HepG2 (cell line): ENCODE data around the gene CDHR3. TPM values are rescaled to one million over a fixed set of nuclear protein-coding genes. Genes with fewer than 3 reads are reported as not detected.

Source experiments
- ATAC-seq: fragments of 200-7000 bp; cut with Tn5 transposase; 3 replicates; pipeline ENCODE4 v1.9.1; 2020; ENCODE audit warnings: mild to moderate bottlenecking, moderate library complexity
- BruUV-seq: library from RNA; stranded (reverse); fragments of 400-500 nt; replicated peaks from 2 replicates; lab custom pipeline; 2021; lab: Mats Ljungman, UMichigan
- CTCF ChIA-PET: fragments of 300-600 bp; formaldehyde crosslinking; extraction: SDS; loops from one replicate; lab custom pipeline; 2021; ENCODE audit warnings: low total read pairs, inconsistent platforms, low intra/inter-chr PET ratio; lab: Yijun Ruan, JAX
- POLR2A ChIA-PET: fragments of 350-600 bp; sonication (Branson Sonifier 250); formaldehyde crosslinking; loops from one replicate; lab custom pipeline; 2020; ENCODE audit warnings: antibody characterized with exemption, inconsistent platforms; lab: Yijun Ruan, JAX
- DNase-seq: peaks from one replicate; pipeline ENCODE4 v3.0.0-alpha.2; 2015; ENCODE audit warnings: low spot score
- FAIRE-seq: peaks from 3 replicates; lab custom pipeline; 2011; peaks lifted over from hg19 to GRCh38; lab: Jason Lieb, UNC
- H2AFZ ChIP-seq: one replicate; pipeline ENCODE4 v1.6.1; 2011; ENCODE audit warnings: low read length, inconsistent platforms
- H3K27ac ChIP-seq: fragments of 300-600 bp; 3 replicates; pipeline ENCODE4 v1.8.0; 2011; ENCODE audit warnings: mixed run types, mild to moderate bottlenecking, mixed read lengths, low read length, inconsistent platforms; ENCODE audit not compliant: insufficient read depth; ENCODE audit errors: extremely low read length
- H3K27me3 ChIP-seq, 2 experiments: fragments of 200-600 bp in 1 of 2; 2 replicates in 1 of 2; 3 replicates in 1 of 2; pipeline versions ENCODE4 v1.6.0 to v1.8.0; 2011; ENCODE audit warnings: low read length in 2 of 2, mild to moderate bottlenecking in 2 of 2, moderate library complexity in 2 of 2, inconsistent platforms in 1 of 2; ENCODE audit not compliant: insufficient read depth in 2 of 2, control insufficient read depth in 1 of 2
- H3K36me3 ChIP-seq, 2 experiments: fragments of 200-600 bp in 1 of 2; replicated peaks in 1 of 2; 2 replicates in 1 of 2; 3 replicates in 1 of 2; pipeline versions ENCODE4 v1.5.1 to v1.8.0; 2011; ENCODE audit warnings: low read length in 2 of 2, inconsistent platforms in 1 of 2; ENCODE audit not compliant: insufficient read depth in 2 of 2, control insufficient read depth in 1 of 2
- H3K4me1 ChIP-seq: 2 replicates; pipeline ENCODE4 v1.5.1; 2012; ENCODE audit warnings: low read length, inconsistent platforms; ENCODE audit not compliant: insufficient read depth
- H3K4me2 ChIP-seq: 2 replicates; pipeline ENCODE4 v1.6.0; 2011; ENCODE audit warnings: low read depth, low read length, inconsistent platforms
- H3K4me3 ChIP-seq, 3 experiments: fragments of 200-600 bp in 1 of 3; sonication (generic), shearing (Covaris generic) in 1 of 3; replicated peaks in 1 of 3; 2 replicates each; pipeline ENCODE4 v1.5.1; 2011 to 2016; ENCODE audit warnings: low read length in 3 of 3, inconsistent platforms in 2 of 3, low read depth in 2 of 3, mild to moderate bottlenecking in 2 of 3, control low read depth in 1 of 3, mixed read lengths in 1 of 3; ENCODE audit not compliant: insufficient read depth in 1 of 3
- H3K79me2 ChIP-seq: one replicate; pipeline ENCODE4 v1.6.1; 2011; ENCODE audit warnings: low read length, inconsistent platforms; ENCODE audit not compliant: insufficient read depth
- H3K9ac ChIP-seq: 2 replicates; pipeline ENCODE4 v1.6.0; 2011; ENCODE audit warnings: mild to moderate bottlenecking, low read depth, low read length, inconsistent platforms; ENCODE audit not compliant: insufficient read depth
- H3K9me3 ChIP-seq: 2 replicates; pipeline ENCODE4 v1.5.1; 2012; ENCODE audit warnings: mild to moderate bottlenecking, low read length
- H4K20me1 ChIP-seq: 2 replicates; pipeline ENCODE4 v1.6.0; 2011; ENCODE audit warnings: inconsistent platforms, mild to moderate bottlenecking, low read length, moderate library complexity; ENCODE audit not compliant: insufficient read depth
- MED13 ChIP-seq: sonication (generic); formaldehyde crosslinking; IDR thresholded peaks from 2 replicates; pipeline ENCODE4 v1.5.0; 2020; ENCODE audit warnings: missing genetic modification reagents
- ZNF550 ChIP-seq: sonication (generic); formaldehyde crosslinking; IDR thresholded peaks from 2 replicates; pipeline ENCODE4 v1.4.0; 2020; ENCODE audit warnings: mild to moderate bottlenecking, missing genetic modification reagents, borderline replicate concordance
- WGBS: methylation state at CpG from one replicate; pipeline ENCODE4 v1.1.6; 2017; ENCODE audit warnings: low lambda C conversion rate; 5-methylcytosine and 5-hydroxymethylcytosine counted together
- in situ Hi-C: cut with HindIII; loops from 2 replicates; pipeline ENCODE4 v1.10.0; 2017; ENCODE audit warnings: low pct_unique_long_range_greater_than_20kb; ENCODE audit not compliant: extremely low pct_ligation_motif_present
- intact Hi-C: fragments of 100-400 bp; cut with micrococcal nuclease; formaldehyde crosslinking; loops from one replicate; pipeline ENCODE4 v1.10.0; 2022; ENCODE audit not compliant: unreplicated experiment
- polyA plus RNA-seq, 8 experiments: library from polyadenylated mRNA; depleted of rRNA in 3 of 8; stranded (reverse) in 7 of 8; unstranded in 1 of 8; fragments of >200 nt; fragmentation: Illumina TruSeq in 4 of 8; extraction: Trizol in 4 of 8; gene quantifications; 2 replicates each; pipeline versions ENCODE4 v1.2.1 to v1.2.3, GENCODE V29; 2011 to 2016; ENCODE audit warnings: low read depth in 4 of 8, missing spikeins in 1 of 8, mixed read lengths in 1 of 8; ENCODE audit not compliant: insufficient read depth in 1 of 8
- total RNA-seq, 5 experiments: library from RNA; depleted of rRNA; stranded (reverse); fragments of >200 nt; fragmentation: Illumina TruSeq; extraction: Trizol; gene quantifications; 2 replicates each; pipeline ENCODE4 v1.2.3, GENCODE V29; 2016; ENCODE audit warnings: low read depth in 1 of 5

Gene CDHR3
- total and polyA plus RNA-seq, 2 of the 13 experiments (the other 11 are each of a cell fraction or from before 2014, with no cell fraction given): 6.5 to 11.8 TPM

GRCh38 chr7:105987046-105987445 is 24.0 kb downstream of the CDHR3 start:
- no peaks in the 10 kb centered on the region for H3K27me3 ChIP-seq
- ATAC-seq: no peak
- CTCF ChIA-PET: no interaction called here
- no peak overlapping the region for H3K4me3 ChIP-seq
- no peak overlapping the region for H3K4me2 ChIP-seq
- 69% methylated on average over 2 of the region's 2 CpGs for WGBS
- TF ChIP-seq MED13 (CRISPR knock-in tag): no peak
- no peak for FAIRE-seq
- peaks cover 5% of the 10 kb centered on the region; the same call in 1 of the 2 replicates for H3K4me1 ChIP-seq
- no TSS peak for BruUV-seq
- intact Hi-C loops: no loop called here
- no peaks in the 10 kb centered on the region for H3K36me3 ChIP-seq
- POLR2A ChIA-PET: no interaction called here
- DNase-seq: no peak
- no peak overlapping the region for H2AFZ ChIP-seq
- H3K27ac ChIP-seq: no peak overlapping the region
- no peaks in the 10 kb centered on the region for H3K9me3 ChIP-seq
- no peaks in the 10 kb centered on the region for H3K79me2 ChIP-seq
- in situ Hi-C loops: no loop called here
- no peaks in the 10 kb centered on the region for H4K20me1 ChIP-seq
- no peak overlapping the region for H3K9ac ChIP-seq

DNA sequence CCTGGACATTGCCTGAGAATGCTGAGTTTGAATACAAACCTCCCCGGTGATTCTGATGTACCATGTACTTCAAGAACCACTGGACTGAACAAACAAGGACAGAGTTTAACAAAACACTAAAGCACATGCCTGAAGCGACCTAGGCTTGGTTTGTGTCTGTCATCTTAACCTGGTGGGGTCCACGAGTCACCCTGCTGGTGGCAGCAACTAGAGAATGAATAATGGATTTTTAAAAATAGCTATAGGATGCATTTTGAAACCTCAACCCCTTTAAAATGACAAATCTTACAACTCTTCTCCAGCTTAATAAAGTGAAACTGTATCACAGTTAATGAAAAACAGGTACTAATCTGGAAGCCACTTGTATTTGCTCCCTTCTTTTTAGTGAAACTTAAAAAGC is 25.2 kb downstream of the CDHR3 start:
- in situ Hi-C loops (no loop called here), intact Hi-C loops (no loop called here)
- TF ChIP-seq ZNF550 (CRISPR knock-in tag): no peak
- DNase-seq (no peak), ATAC-seq (peak; percentile 68; the same call in 2 of the 3 replicates), FAIRE-seq (no peak)
- H3K9me3 ChIP-seq: no peaks in the 10 kb centered on the region
- H3K79me2 ChIP-seq: no peaks in the 10 kb centered on the region
- ChIA-PET POLR2A (no interaction called here), CTCF (no interaction called here)
- no peak overlapping the region for H3K9ac ChIP-seq
- H3K27me3 ChIP-seq: no peaks in the 10 kb centered on the region
- no peaks in the 10 kb centered on the region for H4K20me1 ChIP-seq
- H3K4me3 ChIP-seq: no peak overlapping the region
- WGBS: 17% methylated on average over 3 of the region's 3 CpGs
- H3K4me1 ChIP-seq: peaks cover 5% of the 10 kb centered on the region; the same call in 1 of the 2 replicates
- H3K4me2 ChIP-seq: no peak overlapping the region
- H3K27ac ChIP-seq: no peak overlapping the region
- H2AFZ ChIP-seq: no peak overlapping the region
- no TSS peak for BruUV-seq
- H3K36me3 ChIP-seq: no peaks in the 10 kb centered on the region
